HG03025 (cell line): Measurements from ENCODE around the gene EPM2A.

Experiments used
- ATAC-seq: cut with Tn5 transposase; IDR thresholded peaks from one replicate; pipeline ENCODE4 v1.9.1; 2021; ENCODE audit warnings: mild to moderate bottlenecking, moderate library complexity; ENCODE audit not compliant: unreplicated experiment, low FRiP score

Gene EPM2A

GRCh38 chr6:145620088-145620487 lies 115.2 kb downstream of the EPM2A start:
- no peak for ATAC-seq

- no peak for ATAC-seq
These were observed 125.8 kb downstream of the EPM2A start for GRCh38 chr6:145609521-145609920.

DNA sequence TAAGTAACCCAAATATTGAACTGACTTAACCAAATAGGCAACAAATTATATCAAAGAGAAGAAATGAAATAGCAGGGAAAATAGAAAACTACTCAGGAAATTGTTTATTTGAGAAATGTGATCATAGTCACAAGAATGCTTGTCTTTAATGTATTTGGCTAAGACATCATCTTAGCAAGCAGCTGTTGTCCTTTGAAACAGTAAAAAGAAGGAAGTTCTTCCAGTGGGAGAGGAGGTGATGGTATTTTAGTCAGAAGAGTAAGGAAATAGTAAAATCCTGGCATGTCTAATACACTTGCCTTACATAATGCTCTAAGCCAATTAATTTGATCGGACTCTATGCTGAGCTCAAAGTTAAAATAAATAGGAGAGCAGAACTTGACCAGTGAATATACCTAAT lies 126.5 kb downstream of the EPM2A start:
- ATAC-seq = no peak

- no peak for ATAC-seq
These were observed 131.3 kb downstream of the EPM2A start for GRCh38 chr6:145603991-145604390.

DNA sequence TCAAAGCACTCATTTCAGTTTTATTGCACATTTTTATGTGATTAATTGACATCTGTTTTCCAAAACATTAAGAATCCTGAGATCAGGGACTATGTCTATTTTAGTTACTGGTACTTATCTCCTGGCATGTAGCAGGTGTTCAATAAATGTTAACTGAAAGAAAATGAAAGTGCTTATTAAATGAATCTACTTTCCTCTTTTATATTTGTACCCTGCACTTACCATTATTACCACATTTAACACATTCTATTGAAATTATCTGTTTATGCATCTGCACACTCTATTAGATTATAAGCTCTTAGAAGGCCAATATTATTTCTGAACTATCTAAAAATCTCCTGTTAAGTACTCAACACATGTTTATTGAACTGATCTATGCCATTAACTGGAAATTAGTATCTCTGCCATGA lies 131.9 kb downstream of the EPM2A start:
- ATAC-seq = no peak

DNA sequence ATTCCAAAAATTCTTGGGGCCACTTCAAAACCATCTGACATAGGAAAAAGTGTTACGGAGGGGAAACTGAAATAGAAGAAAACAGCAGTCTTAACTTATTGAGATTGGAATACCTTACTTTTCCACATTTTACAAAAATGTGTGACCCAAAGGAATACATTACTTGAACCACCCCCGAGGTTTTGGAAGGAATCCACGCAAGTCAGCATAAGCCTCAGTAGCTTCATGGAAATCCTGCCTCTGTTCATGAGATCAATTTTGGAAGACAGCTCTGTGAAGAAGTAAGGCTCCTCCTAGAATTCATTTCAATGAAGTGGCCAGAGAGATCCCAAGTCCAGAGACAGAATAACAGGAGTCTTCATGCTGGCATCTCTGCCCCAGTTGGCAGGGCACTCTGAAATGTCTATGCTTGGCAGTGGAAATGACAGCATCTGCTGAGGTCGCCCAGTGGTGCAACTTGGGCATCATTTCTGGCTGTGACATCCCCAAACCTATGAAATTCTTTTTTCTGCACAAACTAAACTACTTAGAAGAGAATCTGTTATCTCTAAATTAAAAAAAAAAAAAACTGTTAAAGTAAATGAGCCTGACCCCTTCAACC lies 132.5 kb downstream of the EPM2A start:
- ATAC-seq = no peak

GRCh38 chr6:145601397-145601796 lies 133.9 kb downstream of the EPM2A start:
- no peak for ATAC-seq

DNA sequence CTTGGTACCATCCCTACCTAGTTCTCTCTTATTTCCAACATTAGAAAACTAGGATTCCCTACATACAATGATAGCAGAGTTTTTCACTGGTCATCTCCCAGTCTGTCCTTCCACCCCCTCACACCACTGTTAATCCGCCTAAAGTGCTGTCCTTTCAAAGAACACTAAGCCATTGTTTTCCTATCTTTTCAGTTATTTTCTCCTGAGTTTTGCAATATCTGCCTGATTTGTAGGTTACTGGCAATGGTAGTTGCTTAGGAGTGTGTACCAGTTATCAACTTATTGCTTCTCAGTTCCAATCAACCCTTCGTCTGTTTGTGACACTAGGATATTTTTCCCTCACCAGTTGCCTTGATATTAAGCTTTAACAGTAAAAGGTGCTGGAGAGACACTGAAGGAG lies 135.0 kb downstream of the EPM2A start:
- no peak for ATAC-seq

- ATAC-seq = no peak
These were observed 146.3 kb downstream of the EPM2A start for GRCh38 chr6:145588981-145589380.

GRCh38 chr6:145587334-145587733 lies 148.0 kb downstream of the EPM2A start:
- ATAC-seq = no peak

- no peak for ATAC-seq
These were observed 151.6 kb downstream of the EPM2A start for GRCh38 chr6:145583753-145584152.
